C1 segment of cervical spinal cord (tissue), 14 donors: ENCODE measurements around the gene ROGDI.

ENCODE experiments used
- DNase-seq, 14 donors: peaks; one replicate each; lab custom pipeline; 2025; lab: John Stamatoyannopoulos, UW

Gene ROGDI

DNA sequence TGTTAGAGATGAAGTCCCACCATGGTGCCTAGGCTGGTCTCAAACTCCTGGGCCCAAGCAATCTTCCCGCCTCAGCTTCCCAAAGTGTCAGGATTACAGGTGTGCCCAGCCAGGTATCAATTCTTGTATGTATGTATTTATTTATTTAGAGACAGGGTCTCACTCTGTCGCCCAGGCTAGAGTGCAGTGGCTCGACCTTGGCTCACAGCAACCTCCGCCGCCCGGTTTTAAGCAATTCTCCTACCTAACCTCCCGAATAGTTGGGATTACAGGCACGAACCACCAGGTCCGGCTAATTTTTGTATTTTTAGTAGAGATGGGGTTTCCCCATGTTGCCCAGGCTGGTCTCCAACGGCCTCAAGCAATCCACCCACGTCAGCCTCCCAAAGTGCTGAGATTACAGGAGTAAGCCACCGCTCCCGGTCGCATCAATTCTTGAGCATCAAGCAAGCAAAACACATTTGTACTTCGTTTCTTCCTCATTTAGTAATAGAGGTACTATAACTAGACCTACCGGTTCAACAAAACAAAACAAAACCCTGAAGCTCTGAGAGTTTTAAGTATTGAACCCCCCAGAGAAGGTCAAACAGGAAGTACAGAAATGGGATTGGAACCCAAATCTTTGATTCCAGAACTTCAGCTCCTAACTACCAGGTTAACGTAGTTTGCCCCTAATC lies 34.4 kb downstream of the ROGDI start:
- peak in 2 of 14 donors; percentile 12 to 32 for DNase-seq

DNA sequence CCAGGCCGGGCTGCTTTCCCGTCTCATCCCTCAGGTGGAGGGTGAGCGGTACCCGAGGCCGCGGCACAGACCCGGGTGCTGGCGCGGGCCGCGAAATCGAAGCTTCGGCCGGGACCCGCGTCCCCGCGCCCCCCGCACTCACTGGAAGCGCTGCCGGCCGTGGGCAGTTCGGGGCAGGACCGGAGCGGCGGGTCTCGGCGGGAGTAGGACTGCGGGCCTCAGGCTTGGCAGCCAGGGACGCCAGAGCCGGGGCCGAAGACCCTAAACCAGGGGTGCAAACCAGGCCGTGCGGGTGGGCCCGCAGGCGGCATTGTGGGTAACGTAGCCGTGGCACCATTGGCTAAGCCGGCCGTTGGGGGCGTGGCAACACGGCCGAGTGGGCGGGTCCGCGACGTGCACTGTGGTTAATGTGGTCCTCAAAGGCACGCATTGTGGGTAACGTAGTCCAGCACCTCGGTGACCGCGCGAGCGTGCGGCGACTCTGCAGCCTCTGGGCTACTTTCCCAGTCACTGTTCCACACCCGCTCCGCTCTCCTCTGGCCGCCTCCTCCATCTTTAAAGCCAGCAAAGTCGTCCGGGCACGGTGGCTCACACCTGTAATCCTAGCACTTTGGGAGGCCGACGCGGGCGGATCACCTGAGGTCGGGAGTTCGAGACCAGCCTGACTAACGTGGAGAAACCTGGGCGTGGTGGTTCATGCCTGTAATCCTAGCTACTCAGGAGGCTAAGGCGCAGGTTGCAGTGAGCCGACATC lies 35.4 kb downstream of the ROGDI start, which contains the start of gene ZNF500:
Gene ZNF500, minus strand, starts transcription at position 288 of the 754 bp plus-strand sequence. CDS start 1,184 bp downstream, outside the sequence.
- peak; percentile 63 to 96 (median 90) for DNase-seq

GRCh38 chr16:4765511-4766474 lies 36.6 kb downstream of the ROGDI start:
- DNase-seq: no peak

- no peak for DNase-seq
These were observed 38.6 kb downstream of the ROGDI start for GRCh38 chr16:4763791-4764190.

- no peak for DNase-seq
These were observed 40.2 kb downstream of the ROGDI start for GRCh38 chr16:4762205-4762604.

DNA sequence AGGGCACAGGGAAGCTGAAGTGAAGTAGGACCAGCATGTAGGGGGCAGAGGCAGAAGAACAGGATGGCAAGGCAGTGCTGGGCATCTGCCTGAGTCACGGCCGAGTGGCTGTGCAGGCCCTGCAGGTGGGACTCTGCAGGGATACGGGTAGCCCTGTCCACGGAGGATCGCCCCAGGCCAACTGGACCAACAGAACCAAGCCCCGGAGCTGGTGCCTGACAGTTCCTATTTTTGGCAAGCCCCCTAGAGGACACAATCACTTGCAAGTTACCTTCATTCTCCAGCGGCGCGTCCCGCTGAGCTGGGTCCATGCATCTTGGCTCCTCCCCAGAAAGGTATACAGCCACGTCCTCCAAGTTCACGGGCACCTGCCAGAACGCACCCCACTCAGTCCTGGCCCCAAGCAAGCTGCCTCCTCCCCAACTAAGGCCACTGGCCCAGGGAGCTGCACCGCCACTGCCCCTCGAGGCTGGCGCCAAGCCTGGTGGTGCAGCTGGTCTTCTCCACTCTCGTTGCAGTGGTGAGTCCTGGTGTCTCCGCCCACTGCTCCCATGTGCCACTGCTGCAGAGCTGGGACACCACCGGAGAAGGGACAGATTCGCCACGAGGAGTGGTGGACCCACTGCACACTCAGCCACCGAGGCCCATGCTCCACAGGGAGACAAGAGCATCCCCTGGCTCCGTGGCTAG lies 42.1 kb downstream of the ROGDI start:
- no peak for DNase-seq

- no peak for DNase-seq
These were observed 46.7 kb downstream of the ROGDI start for GRCh38 chr16:4755687-4756086.

GRCh38 chr16:4754865-4755264 lies 47.6 kb downstream of the ROGDI start:
- DNase-seq: no peak

DNA sequence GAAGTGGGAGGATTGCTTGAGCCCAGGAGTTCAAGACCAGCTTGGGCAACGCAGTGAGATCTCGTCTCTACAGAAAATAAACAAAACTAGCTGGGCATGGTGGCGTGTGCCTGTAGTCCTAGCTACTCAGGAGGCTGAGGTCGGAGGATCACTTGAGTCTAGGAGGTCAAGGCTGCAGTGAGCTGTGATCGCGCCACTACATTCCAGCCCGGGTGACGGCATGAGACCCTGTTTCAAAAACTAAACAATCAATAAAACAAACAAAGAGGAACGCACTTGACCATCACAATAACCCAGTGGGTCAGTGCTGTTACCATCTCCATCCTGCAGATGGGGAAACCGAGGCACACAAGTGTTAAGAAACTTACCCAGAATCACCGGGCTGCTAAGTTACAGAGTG lies 49.2 kb downstream of the ROGDI start:
- no peak for DNase-seq

DNA sequence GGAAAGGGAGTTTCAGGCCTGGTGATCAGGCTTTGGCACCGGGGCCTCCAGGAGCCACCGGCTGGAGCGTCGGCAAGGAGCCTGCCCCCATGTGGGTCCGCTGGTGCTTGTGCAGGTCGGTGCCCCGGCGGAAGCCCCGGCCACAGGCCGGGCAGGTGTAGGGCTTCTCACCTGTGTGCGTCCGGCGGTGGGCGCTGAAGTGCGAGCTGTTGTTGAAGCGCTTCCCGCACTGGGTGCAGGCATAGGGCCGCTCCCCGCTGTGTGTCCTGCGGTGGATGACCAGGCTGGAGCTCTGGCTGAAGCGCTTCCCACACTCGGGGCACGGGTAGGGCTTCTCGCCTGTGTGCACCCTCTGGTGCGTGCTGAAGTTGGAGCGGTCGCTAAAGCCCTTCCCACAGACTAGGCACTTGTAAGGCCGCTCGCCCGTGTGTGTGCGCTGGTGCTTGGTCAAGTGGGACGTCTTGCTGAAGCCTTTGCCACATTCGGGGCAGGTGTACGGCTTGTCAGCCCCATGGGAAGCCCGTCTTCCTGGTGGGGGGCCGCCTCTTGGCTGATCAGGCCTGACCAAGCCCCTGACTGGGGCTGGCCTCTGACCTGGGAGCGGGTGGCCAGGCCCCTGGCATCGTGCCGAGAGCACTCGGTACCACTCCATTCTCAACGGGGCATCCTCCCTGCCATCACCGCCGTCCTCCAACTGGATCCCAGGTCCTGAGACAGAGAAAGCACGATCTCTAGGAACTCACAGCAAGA lies 49.9 kb downstream of the ROGDI start:
- DNase-seq: no peak

- DNase-seq: no peak
These were observed 51.5 kb downstream of the ROGDI start for GRCh38 chr16:4750896-4751295.

GRCh38 chr16:4749700-4750257 lies 52.7 kb downstream of the ROGDI start:
- DNase-seq: no peak

DNA sequence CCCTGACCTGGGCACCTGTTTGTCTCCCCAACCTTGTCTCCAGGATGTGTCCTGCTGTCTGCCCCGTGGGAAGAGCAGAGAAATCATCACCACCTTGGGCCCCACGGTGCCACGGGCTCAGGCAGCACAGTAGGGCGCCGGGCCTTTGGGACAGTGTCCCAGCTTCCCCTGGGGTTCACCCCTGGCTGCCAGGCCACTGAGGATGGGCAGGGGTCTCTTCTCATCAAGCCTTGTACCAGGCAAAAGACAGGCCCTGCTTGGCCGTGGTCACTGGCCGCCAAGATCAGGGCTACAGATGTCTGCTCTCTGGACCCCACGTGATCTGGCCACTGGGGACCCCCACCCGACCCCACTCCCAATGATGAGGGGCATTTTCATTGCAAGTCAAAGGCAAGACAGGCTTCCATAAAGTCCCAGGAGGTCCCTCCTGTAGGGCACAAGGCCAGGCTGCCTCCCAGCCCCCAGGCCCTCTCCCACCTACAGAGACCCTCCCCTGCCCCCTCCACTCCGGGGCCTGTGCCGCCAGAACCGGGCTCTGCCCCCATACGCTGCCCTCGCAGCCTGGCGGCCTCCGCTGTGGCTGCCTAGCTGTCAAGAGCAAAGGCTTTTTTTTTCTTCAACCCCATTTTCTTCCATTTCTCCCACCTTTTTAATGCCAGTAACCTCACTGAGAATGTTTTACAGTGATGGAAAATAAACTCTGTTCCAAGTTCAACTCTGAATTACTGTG lies 53.6 kb downstream of the ROGDI start:
- no peak for DNase-seq

GRCh38 chr16:4747906-4748681 lies 54.3 kb downstream of the ROGDI start:
- DNase-seq: no peak

DNA sequence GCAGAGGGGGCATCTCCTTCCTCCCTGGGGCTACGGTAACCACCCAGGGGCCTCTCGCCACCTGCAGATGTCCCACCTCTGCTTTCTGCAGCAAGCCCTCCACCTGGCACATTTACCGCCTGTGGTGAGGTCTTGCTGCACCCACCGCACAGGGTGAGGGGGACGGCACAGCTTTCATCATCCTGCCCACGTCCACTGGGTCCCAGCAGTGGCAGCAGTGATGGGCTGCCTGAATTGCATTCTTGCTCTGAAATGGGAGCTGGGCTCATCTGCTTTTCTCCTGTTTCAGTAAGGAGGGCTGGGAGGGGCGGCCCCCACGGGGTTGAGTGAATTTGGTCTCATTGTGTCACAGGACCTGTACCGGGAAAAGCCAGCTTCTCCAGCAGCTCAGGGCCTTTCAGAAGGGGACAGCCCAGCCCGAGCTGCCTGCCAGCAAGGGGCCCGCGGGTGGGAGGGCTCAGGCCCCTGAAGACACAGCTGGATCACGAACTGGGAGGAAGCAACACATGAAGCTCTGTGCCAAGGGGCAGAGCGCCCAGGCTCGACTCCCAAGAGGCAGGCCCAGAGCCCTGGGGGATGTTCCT lies 55.4 kb downstream of the ROGDI start:
- DNase-seq: peak in 4 of 14 donors; percentile 13 to 43 (median 22)
